Prostate gland (tissue), 2 donors: ENCODE measurements around the gene NOVA2.

Source experiments
- CTCF ChIP-seq, 4 experiments: fragments of 200-600 bp in 2 of 4; fragments of 450-650 bp in 2 of 4; sonication (generic) in 2 of 4; IDR thresholded peaks; 1 replicate in 3 of 4; 2 replicates in 1 of 4; pipeline ENCODE4 v1.5.1; 2016 to 2019; ENCODE audit warnings: antibody characterized with exemption in 4 of 4, mild to moderate bottlenecking in 2 of 4, moderate library complexity in 2 of 4
- POLR2A ChIP-seq: fragments of 450-650 bp; IDR thresholded peaks from one replicate; pipeline ENCODE4 v1.6.1; 2016; ENCODE audit warnings: antibody characterized with exemption, mild to moderate bottlenecking
- POLR2AphosphoS5 ChIP-seq: sonication (generic); formaldehyde crosslinking; IDR thresholded peaks from one replicate; pipeline ENCODE4 v1.6.1; 2017; ENCODE audit warnings: antibody characterized with exemption

GRCh38 chr19:45972947-45973540 is 621 bp downstream of the NOVA2 start:
- TF ChIP-seq CTCF (IDR thresholded peaks at IDR 0.05): no peak
- no peak for TF ChIP-seq POLR2A
- TF ChIP-seq POLR2AphosphoS5: no peak
